IMR-90 (cell line): Measurements from ENCODE around the gene ZFYVE28.

Experiments
- CTCF ChIP-seq: conservative IDR thresholded peaks from 2 replicates; pipeline ENCODE4 v1.5.1; 2012; ENCODE audit warnings: mild to moderate bottlenecking, low read depth, low read length, improper control_type of control experiment
- MAFK ChIP-seq: IDR thresholded peaks from 2 replicates; pipeline ENCODE4 v1.6.1; 2012; ENCODE audit warnings: low read depth, low read length, improper control_type of control experiment
- MXI1 ChIP-seq: IDR thresholded peaks from 2 replicates; pipeline ENCODE4 v1.6.1; 2012; ENCODE audit warnings: low read depth, mild to moderate bottlenecking, low read length, moderate library complexity, borderline replicate concordance
- POLR2A ChIP-seq: IDR thresholded peaks from 2 replicates; pipeline ENCODE4 v1.6.1; 2012; ENCODE audit warnings: mild to moderate bottlenecking, low read depth, low read length
- RAD21 ChIP-seq: IDR thresholded peaks from 2 replicates; pipeline ENCODE4 v1.6.1; 2012; ENCODE audit warnings: low read length, improper control_type of control experiment
- SMC3 ChIP-seq: fragments of 150-350 bp; IDR thresholded peaks from 2 replicates; pipeline ENCODE4 v1.6.1; 2016; ENCODE audit warnings: low read depth, mild to moderate bottlenecking, antibody characterized with exemption, low read length, moderate library complexity

DNA sequence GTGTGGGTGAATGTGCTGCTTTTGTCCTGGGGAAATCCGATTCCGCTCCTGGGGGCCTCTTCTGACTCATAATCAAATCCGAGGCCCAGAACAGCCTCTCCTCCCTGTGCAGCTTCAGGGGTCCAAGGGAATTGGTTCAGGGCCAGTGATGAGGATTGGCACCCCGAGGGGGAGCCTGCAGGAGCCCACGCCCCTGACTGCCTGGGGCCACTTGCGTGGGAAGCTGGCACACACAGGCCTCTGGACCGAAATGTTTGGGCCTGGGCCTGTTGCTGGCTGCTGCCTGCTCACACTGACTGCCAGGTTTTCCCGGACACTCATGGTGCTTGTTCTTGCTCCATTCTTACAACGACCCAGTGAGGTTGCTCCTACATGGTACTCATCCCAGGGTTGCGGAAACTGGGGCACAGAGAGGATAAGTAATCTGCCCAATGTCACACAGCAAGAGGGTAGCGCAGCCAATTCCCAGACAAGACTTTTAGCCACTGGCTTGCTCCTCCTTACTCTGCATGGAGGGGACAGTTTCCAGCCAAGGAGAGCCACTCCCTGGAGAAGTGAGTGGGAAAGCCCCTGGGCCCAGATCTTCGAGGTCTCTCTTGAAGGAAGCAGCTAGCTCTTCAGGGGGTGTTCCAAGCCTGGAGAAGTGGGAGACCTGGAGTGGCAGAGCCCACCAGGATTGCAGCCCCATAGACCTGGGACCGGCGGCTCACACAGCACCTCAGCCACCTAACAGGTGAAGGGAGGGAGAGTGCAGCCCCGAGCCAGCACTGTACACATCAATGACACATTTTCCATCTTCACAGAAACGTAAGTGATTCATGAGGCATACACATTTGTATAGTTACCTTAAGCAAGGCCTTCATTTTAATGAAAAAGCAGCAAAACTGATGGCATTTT lies 20.6 kb upstream of the ZFYVE28 start:
- no peak for TF ChIP-seq POLR2A
- TF ChIP-seq CTCF = no peak
- no peak for TF ChIP-seq MXI1
- TF ChIP-seq SMC3 = no peak
- TF ChIP-seq RAD21 = no peak
- no peak for TF ChIP-seq MAFK
